SJCRH30 (cell line): ENCODE data around the gene LY6G6D. TPM values are rescaled to one million over a fixed set of nuclear protein-coding genes. Genes with fewer than 3 reads are reported as not detected.

Experiments
- DNase-seq, 2 experiments: peaks; one replicate each; pipeline ENCODE4 v3.0.0-alpha.2; 2015 to 2020
- H3K27ac ChIP-seq: fragments of 250-450 bp; sonication (Bioruptor Pico); 2 replicates; pipeline ENCODE4 v1.5.1; 2020; ENCODE audit warnings: mild to moderate bottlenecking, moderate library complexity
- H3K27me3 ChIP-seq: fragments of 250-450 bp; sonication (Bioruptor Pico); 2 replicates; pipeline ENCODE4 v1.5.1; 2020; ENCODE audit warnings: mild to moderate bottlenecking, moderate library complexity
- H3K36me3 ChIP-seq: fragments of 250-450 bp; sonication (Bioruptor Pico); 2 replicates; pipeline ENCODE4 v1.5.1; 2020; ENCODE audit warnings: mild to moderate bottlenecking, moderate library complexity
- H3K4me1 ChIP-seq: fragments of 250-450 bp; sonication (Bioruptor Pico); 2 replicates; pipeline ENCODE4 v1.5.1; 2020; ENCODE audit warnings: mild to moderate bottlenecking, moderate library complexity
- H3K4me3 ChIP-seq: fragments of 250-450 bp; sonication (Bioruptor Pico); 2 replicates; pipeline ENCODE4 v1.5.1; 2020; ENCODE audit warnings: mild to moderate bottlenecking, moderate library complexity
- H3K9me3 ChIP-seq: fragments of 250-450 bp; sonication (Bioruptor Pico); replicated peaks from 2 replicates; pipeline ENCODE4 v1.5.1; 2020; ENCODE audit warnings: mild to moderate bottlenecking, moderate library complexity
- total RNA-seq: library from RNA; depleted of rRNA; stranded (reverse); fragments of >200 nt; shearing (Covaris generic); gene quantifications from 2 replicates; pipeline ENCODE4 v1.2.3, GENCODE V29; 2014; rRNA removed

LY6G6D gene
- total RNA-seq, 1 experiment from 2014 or later = not detected

DNA sequence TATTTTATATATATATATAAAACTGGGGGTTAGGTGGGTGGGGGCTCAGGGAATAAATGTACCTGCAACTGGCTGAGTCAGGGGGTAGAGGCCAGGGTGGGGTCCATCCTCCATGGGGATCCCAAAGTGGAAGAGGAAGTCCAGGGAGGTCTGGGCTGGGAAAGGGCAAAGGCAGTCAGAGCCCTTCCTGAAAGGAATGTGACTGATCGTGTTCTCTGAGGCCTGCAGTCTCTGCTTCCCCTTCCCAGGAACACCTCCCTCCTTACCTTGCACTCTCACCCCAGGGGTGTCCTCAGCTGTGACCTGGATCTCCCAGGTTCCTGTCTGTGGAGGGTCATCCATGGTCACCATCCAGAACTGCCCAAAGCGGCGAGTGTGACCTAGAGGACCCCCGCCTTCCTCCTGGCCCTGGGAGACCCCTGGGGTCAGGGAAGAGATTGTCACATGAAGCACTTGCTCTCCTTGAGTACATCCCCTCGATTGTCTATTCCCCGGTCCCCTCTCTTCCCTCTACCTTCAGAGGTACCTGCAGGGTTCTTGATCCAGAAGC is 52.0 kb downstream of the LY6G6D start:
- no peaks in the 10 kb centered on the region for H3K27me3 ChIP-seq
- H3K4me3 ChIP-seq = no peak overlapping the region
- DNase-seq = no peak
- H3K27ac ChIP-seq = no peak overlapping the region
- no peaks in the 10 kb centered on the region for H3K36me3 ChIP-seq
- H3K4me1 ChIP-seq = peaks cover 4% of the 10 kb centered on the region; the same call in 1 of the 2 replicates
- H3K9me3 ChIP-seq = no peaks in the 10 kb centered on the region

Other genes starting within 250 kb of the LY6G6D start
- gene MICB, start 217.2 kb upstream of the LY6G6D start, total RNA-seq = not detected in 2 replicates
- gene MCCD1, start 186.4 kb upstream of the LY6G6D start, total RNA-seq = not detected in 2 replicates
- 673 and 762 TPM in 2 replicates for gene DDX39B, start 173.3 kb upstream of the LY6G6D start, total RNA-seq
- gene ATP6V1G2, start 168.7 kb upstream of the LY6G6D start, total RNA-seq = 0.91 and 1.4 TPM in 2 replicates
- 8.5 and 10.6 TPM in 2 replicates for gene NFKBIL1, start 167.7 kb upstream of the LY6G6D start, total RNA-seq
- gene LTA, start 143.1 kb upstream of the LY6G6D start, total RNA-seq = not detected in 2 replicates
- not detected in 2 replicates for gene TNF, start 139.8 kb upstream of the LY6G6D start, total RNA-seq
- gene LTB, start 132.9 kb upstream of the LY6G6D start, total RNA-seq = not detected in 2 replicates
- gene LST1, start 129.1 kb upstream of the LY6G6D start, total RNA-seq = not detected in 2 replicates
- gene NCR3, start 122.3 kb upstream of the LY6G6D start, total RNA-seq = not detected in 2 replicates
- not detected in 2 replicates for gene AIF1, start 100.1 kb upstream of the LY6G6D start, total RNA-seq
- 98.7 and 109 TPM in 2 replicates for gene PRRC2A, start 94.6 kb upstream of the LY6G6D start, total RNA-seq
- gene BAG6, start 62.7 kb upstream of the LY6G6D start, total RNA-seq = 165 and 188 TPM in 2 replicates
- gene APOM, start 59.5 kb upstream of the LY6G6D start, total RNA-seq = 1.8 and 2.0 TPM in 2 replicates
- 17.6 and 19.0 TPM in 2 replicates for gene C6orf47, start 54.6 kb upstream of the LY6G6D start, total RNA-seq
- gene GPANK1, start 50.4 kb upstream of the LY6G6D start, total RNA-seq = 19.5 and 23.6 TPM in 2 replicates
- 197 and 208 TPM in 2 replicates for gene CSNK2B, start 49.3 kb upstream of the LY6G6D start, total RNA-seq
- 3.2 and 7.0 TPM in 2 replicates for gene LY6G5B, start 45.4 kb upstream of the LY6G6D start, total RNA-seq
- gene LY6G5C, start 34.3 kb upstream of the LY6G6D start, total RNA-seq = 0.25 and 1.6 TPM in 2 replicates
- gene ABHD16A, start 12.0 kb upstream of the LY6G6D start, total RNA-seq = 18.8 and 22.4 TPM in 2 replicates
- not detected in 2 replicates for gene LY6G6F, start 8.5 kb upstream of the LY6G6D start, total RNA-seq
- not detected in 2 replicates for gene LY6G6C, start 6.4 kb downstream of the LY6G6D start, total RNA-seq
- gene MPIG6B, start 8.0 kb downstream of the LY6G6D start, total RNA-seq = 0.47 TPM in 1 of 2 replicates, not detected in the other
- 39.1 and 42.7 TPM in 2 replicates for gene DDAH2, start 14.0 kb downstream of the LY6G6D start, total RNA-seq
- gene CLIC1, start 21.2 kb downstream of the LY6G6D start, total RNA-seq = 210 and 234 TPM in 2 replicates
- 12.9 and 13.4 TPM in 2 replicates for gene MSH5, start 24.7 kb downstream of the LY6G6D start, total RNA-seq
- gene SAPCD1, start 47.3 kb downstream of the LY6G6D start, total RNA-seq = 0.89 and 1.4 TPM in 2 replicates
- 0.28 and 0.34 TPM in 2 replicates for gene VWA7, start 62.0 kb downstream of the LY6G6D start, total RNA-seq
- gene VARS1, start 80.4 kb downstream of the LY6G6D start, total RNA-seq = 42.5 and 45.8 TPM in 2 replicates
- gene LSM2, start 91.6 kb downstream of the LY6G6D start, total RNA-seq = 90.1 and 106 TPM in 2 replicates
- gene HSPA1L, start 99.9 kb downstream of the LY6G6D start, total RNA-seq = 0.10 and 0.14 TPM in 2 replicates
- 0.56 TPM in 1 of 2 replicates, not detected in the other for gene HSPA1A, start 100.2 kb downstream of the LY6G6D start, total RNA-seq
- 106 and 118 TPM in 2 replicates for gene HSPA1B, start 112.4 kb downstream of the LY6G6D start, total RNA-seq
- 21.2 and 23.3 TPM in 2 replicates for gene NEU1, start 147.5 kb downstream of the LY6G6D start, total RNA-seq
- 0.12 TPM in 1 of 2 replicates, not detected in the other for gene SLC44A4, start 163.6 kb downstream of the LY6G6D start, total RNA-seq
- gene EHMT2, start 182.3 kb downstream of the LY6G6D start, total RNA-seq = 42.1 and 48.4 TPM in 2 replicates
- gene ZBTB12, start 186.7 kb downstream of the LY6G6D start, total RNA-seq = 4.8 and 5.4 TPM in 2 replicates
- gene C2, start 212.4 kb downstream of the LY6G6D start, total RNA-seq = 1.2 and 1.5 TPM in 2 replicates
- not detected in 2 replicates for gene CFB, start 230.7 kb downstream of the LY6G6D start, total RNA-seq
- gene NELFE, start 243.6 kb downstream of the LY6G6D start, total RNA-seq = 66.3 and 70.1 TPM in 2 replicates
- 27.3 and 37.4 TPM in 2 replicates for gene SKIC2, start 243.8 kb downstream of the LY6G6D start, total RNA-seq